SK-N-SH treated with all-trans-retinoic acid at 6 μM for 48 hours (cell line): Measurements from ENCODE around the gene FHOD3.

ENCODE experiments used
- BACH2 ChIP-seq: fragments of 250-450 bp; sonication (Bioruptor Pico); IDR thresholded peaks from 2 replicates; pipeline ENCODE4 v1.9.0; 2021; ENCODE audit warnings: mild to moderate bottlenecking, borderline replicate concordance
- CSDC2 ChIP-seq: fragments of 250-450 bp; sonication (Bioruptor Pico); IDR thresholded peaks from 2 replicates; pipeline ENCODE4 v1.5.0; 2020; ENCODE audit warnings: mild to moderate bottlenecking, moderate library complexity
- ISL1 ChIP-seq: fragments of 250-450 bp; sonication (Bioruptor Pico); IDR thresholded peaks from 2 replicates; pipeline ENCODE4 v2.1.2; 2022; ENCODE audit warnings: mild to moderate bottlenecking, moderate library complexity
- PATZ1 ChIP-seq: fragments of 250-450 bp; sonication (Bioruptor Pico); IDR thresholded peaks from 2 replicates; pipeline ENCODE4 v1.8.0; 2020; ENCODE audit warnings: mild to moderate bottlenecking, moderate library complexity, borderline replicate concordance
- PPARA ChIP-seq: fragments of 250-450 bp; sonication (Bioruptor Pico); IDR thresholded peaks from 2 replicates; pipeline ENCODE4 v1.5.0; 2020; ENCODE audit warnings: mild to moderate bottlenecking, borderline replicate concordance
- RARB ChIP-seq: fragments of 250-450 bp; sonication (Bioruptor Pico); IDR thresholded peaks from 2 replicates; pipeline ENCODE4 v1.8.0; 2021; ENCODE audit warnings: mild to moderate bottlenecking, moderate library complexity
- ZFP30 ChIP-seq: fragments of 450-650 bp; formaldehyde crosslinking; IDR thresholded peaks from 2 replicates; pipeline ENCODE4 v1.5.0; 2022; ENCODE audit warnings: mild to moderate bottlenecking, moderate library complexity
- ZNF565 ChIP-seq: fragments of 450-650 bp; formaldehyde crosslinking; conservative IDR thresholded peaks from 2 replicates; pipeline ENCODE4 v1.5.0; 2020; ENCODE audit warnings: low read depth, mild to moderate bottlenecking, moderate library complexity
- TF ChIP-seq, protein P1 (sequence below): fragments of 250-450 bp; sonication (Bioruptor Pico); IDR thresholded peaks from 2 replicates; pipeline ENCODE4 v1.5.1; 2020; ENCODE audit warnings: low read depth, mild to moderate bottlenecking, moderate library complexity
- TF ChIP-seq, protein P2 (sequence below): fragments of 250-450 bp; sonication (Bioruptor Pico); IDR thresholded peaks from 2 replicates; pipeline ENCODE4 v1.5.0; 2020; ENCODE audit warnings: mild to moderate bottlenecking, moderate library complexity

GRCh38 chr18:36653870-36654269 is 356.4 kb downstream of the FHOD3 start:
- no peak for TF ChIP-seq ISL1 (CRISPR knock-in tag)
- no peak for TF ChIP-seq RARB (CRISPR knock-in tag)
- no peak for TF ChIP-seq CSDC2 (CRISPR knock-in tag)
- TF ChIP-seq, protein P1, sequence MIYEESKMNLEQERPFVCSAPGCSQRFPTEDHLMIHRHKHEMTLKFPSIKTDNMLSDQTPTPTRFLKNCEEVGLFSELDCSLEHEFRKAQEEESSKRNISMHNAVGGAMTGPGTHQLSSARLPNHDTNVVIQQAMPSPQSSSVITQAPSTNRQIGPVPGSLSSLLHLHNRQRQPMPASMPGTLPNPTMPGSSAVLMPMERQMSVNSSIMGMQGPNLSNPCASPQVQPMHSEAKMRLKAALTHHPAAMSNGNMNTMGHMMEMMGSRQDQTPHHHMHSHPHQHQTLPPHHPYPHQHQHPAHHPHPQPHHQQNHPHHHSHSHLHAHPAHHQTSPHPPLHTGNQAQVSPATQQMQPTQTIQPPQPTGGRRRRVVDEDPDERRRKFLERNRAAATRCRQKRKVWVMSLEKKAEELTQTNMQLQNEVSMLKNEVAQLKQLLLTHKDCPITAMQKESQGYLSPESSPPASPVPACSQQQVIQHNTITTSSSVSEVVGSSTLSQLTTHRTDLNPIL (CRISPR knock-in tag): no peak
- TF ChIP-seq, protein P2, sequence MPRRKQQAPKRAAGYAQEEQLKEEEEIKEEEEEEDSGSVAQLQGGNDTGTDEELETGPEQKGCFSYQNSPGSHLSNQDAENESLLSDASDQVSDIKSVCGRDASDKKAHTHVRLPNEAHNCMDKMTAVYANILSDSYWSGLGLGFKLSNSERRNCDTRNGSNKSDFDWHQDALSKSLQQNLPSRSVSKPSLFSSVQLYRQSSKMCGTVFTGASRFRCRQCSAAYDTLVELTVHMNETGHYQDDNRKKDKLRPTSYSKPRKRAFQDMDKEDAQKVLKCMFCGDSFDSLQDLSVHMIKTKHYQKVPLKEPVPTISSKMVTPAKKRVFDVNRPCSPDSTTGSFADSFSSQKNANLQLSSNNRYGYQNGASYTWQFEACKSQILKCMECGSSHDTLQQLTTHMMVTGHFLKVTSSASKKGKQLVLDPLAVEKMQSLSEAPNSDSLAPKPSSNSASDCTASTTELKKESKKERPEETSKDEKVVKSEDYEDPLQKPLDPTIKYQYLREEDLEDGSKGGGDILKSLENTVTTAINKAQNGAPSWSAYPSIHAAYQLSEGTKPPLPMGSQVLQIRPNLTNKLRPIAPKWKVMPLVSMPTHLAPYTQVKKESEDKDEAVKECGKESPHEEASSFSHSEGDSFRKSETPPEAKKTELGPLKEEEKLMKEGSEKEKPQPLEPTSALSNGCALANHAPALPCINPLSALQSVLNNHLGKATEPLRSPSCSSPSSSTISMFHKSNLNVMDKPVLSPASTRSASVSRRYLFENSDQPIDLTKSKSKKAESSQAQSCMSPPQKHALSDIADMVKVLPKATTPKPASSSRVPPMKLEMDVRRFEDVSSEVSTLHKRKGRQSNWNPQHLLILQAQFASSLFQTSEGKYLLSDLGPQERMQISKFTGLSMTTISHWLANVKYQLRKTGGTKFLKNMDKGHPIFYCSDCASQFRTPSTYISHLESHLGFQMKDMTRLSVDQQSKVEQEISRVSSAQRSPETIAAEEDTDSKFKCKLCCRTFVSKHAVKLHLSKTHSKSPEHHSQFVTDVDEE (CRISPR knock-in tag): no peak
- no peak for TF ChIP-seq ZFP30
- TF ChIP-seq PATZ1: no peak
- no peak for TF ChIP-seq BACH2 (CRISPR knock-in tag)
- no peak for TF ChIP-seq ZNF565 (CRISPR knock-in tag)
- no peak for TF ChIP-seq PPARA (CRISPR knock-in tag)
